Measurements from ENCODE around the gene ASB16. TPM values are rescaled to one million over a fixed set of nuclear protein-coding genes. Genes with fewer than 3 reads are reported as not detected.

ASB16 gene
- total RNA-seq, 1 donor from 2014 or later, result 12.9 TPM

DNA sequence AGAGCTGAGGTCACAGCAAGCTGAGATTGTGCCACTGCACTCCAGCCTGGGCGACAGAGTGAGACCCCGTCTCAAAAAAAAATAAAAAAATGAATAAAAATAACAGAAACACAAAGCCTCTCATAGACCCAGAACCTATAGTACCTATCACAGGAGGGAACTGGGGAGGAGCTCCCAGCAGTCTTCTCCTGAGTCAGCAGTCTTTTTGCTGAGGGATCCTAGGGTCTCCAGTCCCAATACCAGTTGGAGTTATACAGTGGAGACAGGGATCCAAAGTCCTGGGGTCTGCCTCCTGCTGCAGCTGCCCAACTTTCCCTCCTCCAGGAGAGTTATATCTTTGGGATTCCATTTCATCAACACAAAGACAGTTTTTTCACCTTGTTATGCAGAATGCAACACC, 12.5 kb downstream of the ASB16 start:
- Histone ChIP-seq H3K9me3 (replicated peaks) (no peaks in the 10 kb centered on the region), H3K27ac (replicated peaks) (no peak overlapping the region), H3K27me3 (ENCODE audit: low read depth) (no peaks in the 10 kb centered on the region), H3K36me3 (peaks cover 31% of the 10 kb centered on the region), H3K4me1 (peaks cover 34% of the 10 kb centered on the region), H3K4me3 (no peak overlapping the region)
- intact Hi-C loops (cut with micrococcal nuclease), result no loop called here
- TF ChIP-seq, protein P1, sequence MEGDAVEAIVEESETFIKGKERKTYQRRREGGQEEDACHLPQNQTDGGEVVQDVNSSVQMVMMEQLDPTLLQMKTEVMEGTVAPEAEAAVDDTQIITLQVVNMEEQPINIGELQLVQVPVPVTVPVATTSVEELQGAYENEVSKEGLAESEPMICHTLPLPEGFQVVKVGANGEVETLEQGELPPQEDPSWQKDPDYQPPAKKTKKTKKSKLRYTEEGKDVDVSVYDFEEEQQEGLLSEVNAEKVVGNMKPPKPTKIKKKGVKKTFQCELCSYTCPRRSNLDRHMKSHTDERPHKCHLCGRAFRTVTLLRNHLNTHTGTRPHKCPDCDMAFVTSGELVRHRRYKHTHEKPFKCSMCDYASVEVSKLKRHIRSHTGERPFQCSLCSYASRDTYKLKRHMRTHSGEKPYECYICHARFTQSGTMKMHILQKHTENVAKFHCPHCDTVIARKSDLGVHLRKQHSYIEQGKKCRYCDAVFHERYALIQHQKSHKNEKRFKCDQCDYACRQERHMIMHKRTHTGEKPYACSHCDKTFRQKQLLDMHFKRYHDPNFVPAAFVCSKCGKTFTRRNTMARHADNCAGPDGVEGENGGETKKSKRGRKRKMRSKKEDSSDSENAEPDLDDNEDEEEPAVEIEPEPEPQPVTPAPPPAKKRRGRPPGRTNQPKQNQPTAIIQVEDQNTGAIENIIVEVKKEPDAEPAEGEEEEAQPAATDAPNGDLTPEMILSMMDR (IDR thresholded peaks at IDR 0.05; ENCODE audit: borderline replicate concordance), result no peak
- DNase-seq, result no peak

DNA sequence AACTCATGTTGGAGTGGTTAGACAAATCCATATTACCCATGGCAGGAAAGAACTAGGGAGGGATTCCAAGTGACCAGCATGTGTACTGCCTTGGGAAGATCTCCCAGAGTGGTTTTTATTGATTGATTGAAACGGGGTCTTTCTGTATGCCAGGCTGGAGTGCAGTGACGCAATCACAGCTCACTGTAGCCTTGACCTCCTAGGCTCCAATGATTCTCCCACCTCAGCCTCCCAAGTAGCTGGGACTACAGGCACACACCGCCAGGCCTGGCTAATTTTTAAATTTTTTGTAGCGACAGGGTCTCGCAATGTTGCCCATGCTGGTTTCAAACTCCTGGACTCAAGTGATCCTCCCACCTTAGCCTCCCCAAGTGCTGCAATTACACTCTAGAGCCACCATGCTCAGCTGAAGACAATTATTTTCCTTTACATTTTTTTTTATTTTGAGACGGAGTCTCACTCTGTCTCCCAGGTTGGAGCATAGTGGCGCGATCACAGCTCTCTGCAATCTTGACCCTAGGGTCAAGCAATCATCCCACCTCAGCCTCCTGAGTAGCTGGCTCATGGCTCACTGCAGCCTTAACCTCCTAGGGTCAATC, 13.8 kb downstream of the ASB16 start:
- Histone ChIP-seq H3K27ac (replicated peaks) (no peak overlapping the region), H3K4me3 (no peak overlapping the region), H3K27me3 (ENCODE audit: low read depth) (no peaks in the 10 kb centered on the region), H3K9me3 (replicated peaks) (no peaks in the 10 kb centered on the region), H3K36me3 (peaks cover 25% of the 10 kb centered on the region), H3K4me1 (peaks cover 40% of the 10 kb centered on the region)
- TF ChIP-seq, protein P1 (IDR thresholded peaks at IDR 0.05; ENCODE audit: borderline replicate concordance), result no peak
- intact Hi-C loops (cut with micrococcal nuclease), result no loop called here
- DNase-seq, result no peak

DNA sequence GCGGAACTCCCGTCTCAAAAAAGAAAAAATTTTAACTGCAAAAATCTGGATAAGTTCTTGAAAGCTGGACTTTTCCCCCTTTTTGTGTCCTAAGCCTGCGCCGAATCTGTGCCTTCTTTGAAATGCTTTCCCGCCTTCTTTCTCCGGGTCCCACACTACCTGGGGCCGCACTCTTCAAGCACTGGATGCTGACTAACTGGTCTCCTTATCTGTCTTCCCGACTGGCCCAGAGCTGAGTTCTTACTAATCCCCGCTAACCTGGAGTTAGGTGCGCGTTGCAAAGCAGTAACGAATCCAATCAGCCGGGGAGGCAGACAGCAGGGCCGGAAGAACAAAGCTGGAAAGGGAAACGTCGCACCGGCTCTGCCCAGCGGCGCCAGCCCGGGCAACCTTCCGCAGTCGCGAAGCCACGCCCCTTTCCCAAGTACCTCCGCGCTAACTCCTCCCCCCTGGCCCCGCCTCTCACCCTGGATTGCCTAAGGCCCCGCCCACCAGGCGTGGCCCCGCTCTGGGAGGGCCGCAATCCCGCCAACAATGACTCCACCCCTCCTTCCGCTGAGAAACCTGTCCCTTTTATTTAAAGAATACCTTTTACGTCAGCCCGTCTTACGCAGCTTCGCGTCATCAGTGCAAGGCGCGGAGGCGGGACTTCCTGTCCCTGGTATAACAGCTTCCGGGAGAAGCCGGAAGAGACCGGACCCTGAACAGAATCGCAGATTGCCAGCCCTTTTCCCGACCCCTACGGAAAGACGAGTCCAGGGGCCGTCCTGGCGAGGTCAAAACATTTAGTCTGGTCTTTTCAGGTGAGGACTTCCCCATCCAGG, 16.0 kb downstream of the ASB16 start, which contains the start of gene TMUB2:
TSS of gene TMUB2 (plus strand) at position 666 of the 824 bp plus-strand sequence. CDS start 737 bp downstream, outside the sequence.
- intact Hi-C loops (cut with micrococcal nuclease), result no loop called here
- Histone ChIP-seq H3K4me1 (peaks cover 40% of the 10 kb centered on the region), H3K27ac (replicated peaks) (peak within 1 kb of the TSS; percentile 99), H3K27me3 (ENCODE audit: low read depth) (no peaks in the 10 kb centered on the region), H3K9me3 (replicated peaks) (no peaks in the 10 kb centered on the region), H3K4me3 (peak within 1 kb of the TSS; percentile 93), H3K36me3 (peaks cover 45% of the 10 kb centered on the region)
- peak; percentile 98 for DNase-seq
- TF ChIP-seq, protein P1 (IDR thresholded peaks at IDR 0.05; ENCODE audit: borderline replicate concordance), result no peak

DNA sequence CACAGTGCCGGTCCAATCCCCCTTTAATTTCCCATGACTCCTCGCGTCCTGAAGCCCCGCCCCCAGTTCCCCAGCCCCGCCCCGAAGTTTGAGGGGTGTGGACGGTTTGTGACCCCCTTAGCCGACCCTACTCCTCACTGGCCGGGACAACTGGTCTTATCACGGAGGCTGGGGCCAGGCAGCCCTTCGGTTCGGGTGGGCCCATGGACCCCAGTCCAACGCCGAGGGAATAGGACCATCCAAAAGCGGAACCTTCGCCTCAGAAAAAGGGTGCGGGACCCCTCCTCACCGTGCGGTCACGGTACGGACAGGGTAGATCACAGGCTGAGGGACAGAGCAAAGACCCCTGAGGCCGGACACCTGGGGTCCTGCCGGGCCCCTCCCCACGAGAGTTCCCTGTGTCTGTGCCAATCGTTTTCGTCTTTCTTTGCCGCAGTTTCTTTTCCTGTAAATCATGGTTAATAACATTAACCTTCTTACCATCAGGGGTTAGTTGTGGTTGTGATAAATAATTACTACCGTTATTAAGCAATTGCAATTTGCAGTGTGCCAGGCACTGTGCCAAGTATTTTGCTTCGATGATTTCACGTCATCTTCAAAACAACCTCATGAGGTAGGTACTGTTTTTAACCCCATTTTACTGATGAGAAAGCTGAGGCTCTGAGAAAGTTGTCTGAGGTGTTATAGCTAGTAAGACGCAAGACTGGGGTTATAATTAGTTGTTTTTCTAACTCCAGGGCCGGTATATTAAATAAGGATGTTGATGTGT, 16.8 kb downstream of the ASB16 start:
- DNase-seq, result no peak
- H3K4me3 ChIP-seq, result peak overlapping the region; percentile 93
- peaks cover 38% of the 10 kb centered on the region for H3K36me3 ChIP-seq
- H3K4me1 ChIP-seq, result peaks cover 40% of the 10 kb centered on the region
- TF ChIP-seq, protein P1 (IDR thresholded peaks at IDR 0.05; ENCODE audit: borderline replicate concordance), result no peak
- H3K27me3 ChIP-seq (ENCODE audit: low read depth), result no peaks in the 10 kb centered on the region
- H3K9me3 ChIP-seq (replicated peaks), result no peaks in the 10 kb centered on the region
- H3K27ac ChIP-seq (replicated peaks), result peak overlapping the region; percentile 99
- intact Hi-C loops (cut with micrococcal nuclease), result no loop called here

All from left ventricle myocardium inferior (tissue), 1 donor.